BE2C (cell line): ENCODE measurements around the gene GRIK4.

ENCODE experiments used
- DNase-seq: peaks from one replicate; pipeline ENCODE4 v3.0.0-alpha.2; 2020
- H3K27me3 ChIP-seq: fragments of 250-450 bp; sonication (Bioruptor Pico); 2 replicates; pipeline ENCODE4 v1.5.1; 2020; ENCODE audit warnings: mild to moderate bottlenecking
- H3K36me3 ChIP-seq: fragments of 250-450 bp; sonication (Bioruptor Pico); 2 replicates; pipeline ENCODE4 v1.5.1; 2020; ENCODE audit warnings: mild to moderate bottlenecking
- H3K4me1 ChIP-seq: fragments of 250-450 bp; sonication (Bioruptor Pico); 2 replicates; pipeline ENCODE4 v1.5.1; 2020
- H3K4me3 ChIP-seq: 2 replicates; pipeline ENCODE4 v1.5.1; 2011; ENCODE audit warnings: low read depth, low read length
- H3K9me3 ChIP-seq: fragments of 250-450 bp; sonication (Bioruptor Pico); 2 replicates; pipeline ENCODE4 v1.5.1; 2020
- TF ChIP-seq, protein P1 (sequence below): IDR thresholded peaks from 2 replicates; pipeline ENCODE4 v1.5.1; 2012; ENCODE audit warnings: mild to moderate bottlenecking, low read depth, low read length

GRIK4 gene

DNA sequence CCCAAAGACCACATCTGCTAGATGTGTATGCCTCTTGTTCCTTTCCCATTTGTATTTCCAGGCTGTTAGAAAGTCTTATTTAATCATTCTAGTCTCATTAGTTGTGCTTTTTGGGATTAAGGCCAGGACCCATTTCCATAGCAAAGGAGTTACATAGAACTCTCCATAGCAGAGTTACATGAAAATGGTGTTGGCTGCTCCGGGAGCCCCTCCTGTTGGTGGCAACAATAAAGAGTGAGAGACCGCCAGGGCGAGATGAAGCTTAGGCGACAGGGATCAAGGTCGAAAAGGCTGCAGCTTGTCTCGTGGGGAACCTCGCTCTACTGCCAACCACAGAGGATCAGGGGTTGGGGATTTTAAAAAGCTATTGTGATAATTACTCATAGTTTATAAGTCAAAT lies 58.3 kb downstream of the GRIK4 start:
- Histone ChIP-seq H3K27me3 (no peaks in the 10 kb centered on the region), H3K4me1 (no peaks in the 10 kb centered on the region; the same call in 1 of the 2 replicates), H3K9me3 (no peaks in the 10 kb centered on the region), H3K36me3 (no peaks in the 10 kb centered on the region), H3K4me3 (no peak overlapping the region)
- TF ChIP-seq, protein P1, sequence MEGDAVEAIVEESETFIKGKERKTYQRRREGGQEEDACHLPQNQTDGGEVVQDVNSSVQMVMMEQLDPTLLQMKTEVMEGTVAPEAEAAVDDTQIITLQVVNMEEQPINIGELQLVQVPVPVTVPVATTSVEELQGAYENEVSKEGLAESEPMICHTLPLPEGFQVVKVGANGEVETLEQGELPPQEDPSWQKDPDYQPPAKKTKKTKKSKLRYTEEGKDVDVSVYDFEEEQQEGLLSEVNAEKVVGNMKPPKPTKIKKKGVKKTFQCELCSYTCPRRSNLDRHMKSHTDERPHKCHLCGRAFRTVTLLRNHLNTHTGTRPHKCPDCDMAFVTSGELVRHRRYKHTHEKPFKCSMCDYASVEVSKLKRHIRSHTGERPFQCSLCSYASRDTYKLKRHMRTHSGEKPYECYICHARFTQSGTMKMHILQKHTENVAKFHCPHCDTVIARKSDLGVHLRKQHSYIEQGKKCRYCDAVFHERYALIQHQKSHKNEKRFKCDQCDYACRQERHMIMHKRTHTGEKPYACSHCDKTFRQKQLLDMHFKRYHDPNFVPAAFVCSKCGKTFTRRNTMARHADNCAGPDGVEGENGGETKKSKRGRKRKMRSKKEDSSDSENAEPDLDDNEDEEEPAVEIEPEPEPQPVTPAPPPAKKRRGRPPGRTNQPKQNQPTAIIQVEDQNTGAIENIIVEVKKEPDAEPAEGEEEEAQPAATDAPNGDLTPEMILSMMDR = no peak
- DNase-seq = no peak

DNA sequence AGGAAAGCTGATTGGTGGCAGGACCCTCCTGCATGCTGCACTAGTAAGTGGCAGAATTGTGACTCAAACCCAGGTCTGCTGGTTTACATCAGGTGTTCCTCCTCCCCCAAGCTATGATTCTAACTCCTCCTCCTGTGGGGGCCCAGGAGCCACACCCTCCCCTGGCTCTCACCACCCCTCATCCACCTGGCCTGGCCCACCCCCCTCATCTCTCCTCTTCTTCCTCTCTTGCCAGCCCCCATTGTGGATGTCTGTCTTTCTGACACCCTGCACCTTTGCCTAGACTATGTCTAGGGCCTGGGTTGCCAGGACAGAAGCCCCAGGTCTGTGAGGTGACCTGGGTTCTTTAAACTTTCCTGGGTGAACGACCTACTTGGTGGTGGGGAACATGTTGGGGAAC lies 59.9 kb downstream of the GRIK4 start:
- H3K9me3 ChIP-seq = no peaks in the 10 kb centered on the region
- no peaks in the 10 kb centered on the region for H3K27me3 ChIP-seq
- no peaks in the 10 kb centered on the region for H3K4me1 ChIP-seq
- TF ChIP-seq, protein P1 = no peak
- H3K36me3 ChIP-seq = no peaks in the 10 kb centered on the region
- DNase-seq = no peak
- no peak overlapping the region for H3K4me3 ChIP-seq

DNA sequence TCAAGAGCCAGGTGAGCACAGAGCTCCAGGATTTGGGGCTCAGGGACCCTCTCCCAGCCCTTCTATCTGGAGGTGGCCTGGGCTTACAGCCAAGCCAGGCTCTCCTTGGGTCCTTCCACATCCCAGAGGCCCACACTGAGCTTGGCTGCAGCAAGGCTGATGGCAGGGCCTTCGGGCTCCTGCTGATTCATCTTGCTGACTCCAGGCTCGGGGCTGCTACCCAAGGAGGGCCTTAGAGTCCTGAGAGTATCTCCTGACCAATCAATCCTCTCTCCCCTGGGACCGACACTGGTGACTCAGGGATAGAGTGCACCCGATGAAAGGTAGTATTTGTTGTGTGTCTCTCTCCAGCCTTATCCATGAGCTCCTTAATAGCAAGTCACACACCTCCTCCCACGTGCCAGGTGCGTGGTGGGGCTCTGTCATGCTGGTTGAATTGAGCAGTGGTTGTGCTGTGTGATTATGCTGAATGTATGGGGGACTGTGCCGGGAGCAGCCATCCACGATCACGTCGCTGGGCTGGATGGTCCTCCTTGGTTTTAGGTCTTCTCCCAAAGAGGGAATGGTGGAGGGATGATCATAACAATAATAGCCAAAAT lies 62.3 kb downstream of the GRIK4 start:
- Histone ChIP-seq H3K36me3 (no peaks in the 10 kb centered on the region), H3K4me1 (no peaks in the 10 kb centered on the region), H3K27me3 (no peaks in the 10 kb centered on the region), H3K9me3 (no peaks in the 10 kb centered on the region), H3K4me3 (no peak overlapping the region)
- no peak for DNase-seq
- TF ChIP-seq, protein P1 = no peak

DNA sequence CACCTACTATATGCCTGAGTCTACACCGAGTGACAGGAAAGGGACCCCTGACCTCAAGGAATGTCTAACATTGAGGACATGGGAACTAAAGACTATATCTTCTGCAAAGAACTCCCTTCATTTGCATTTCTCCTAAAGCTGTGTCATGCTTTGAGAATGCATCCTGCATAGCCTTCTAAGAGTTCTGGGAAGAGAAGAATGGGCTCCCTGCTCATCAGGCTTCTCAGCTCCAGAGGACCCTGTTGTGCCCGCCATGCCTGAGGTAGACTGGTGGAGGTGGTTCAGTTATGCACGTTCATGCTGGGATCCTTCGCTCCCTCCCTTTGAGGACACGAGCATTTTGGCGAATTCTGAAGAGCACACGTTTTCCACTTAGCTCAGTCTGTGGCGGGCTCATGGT lies 63.3 kb downstream of the GRIK4 start:
- Histone ChIP-seq H3K36me3 (no peaks in the 10 kb centered on the region), H3K4me3 (no peak overlapping the region), H3K4me1 (no peaks in the 10 kb centered on the region), H3K27me3 (no peaks in the 10 kb centered on the region), H3K9me3 (no peaks in the 10 kb centered on the region)
- no peak for DNase-seq
- TF ChIP-seq, protein P1 = no peak

DNA sequence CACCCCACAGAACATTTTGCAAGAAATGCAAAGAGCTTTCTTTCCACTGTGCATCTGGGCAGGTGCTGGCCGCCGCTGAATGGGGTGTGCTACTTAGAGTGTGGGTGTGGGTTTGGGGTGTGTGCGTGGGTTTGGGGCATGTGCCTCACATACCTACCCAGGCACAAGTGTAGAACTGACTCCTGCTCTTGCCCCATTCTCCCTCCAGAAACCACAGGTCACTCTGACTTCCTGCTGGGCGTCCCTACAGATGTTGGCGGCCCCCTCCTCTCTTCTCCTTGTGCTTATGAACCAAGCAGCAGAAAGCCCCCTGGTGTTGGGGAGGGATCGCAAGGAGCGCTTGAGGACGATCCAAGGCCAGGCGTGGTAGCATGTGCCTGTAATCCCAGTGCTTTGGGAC lies 63.9 kb downstream of the GRIK4 start:
- Histone ChIP-seq H3K36me3 (no peaks in the 10 kb centered on the region), H3K9me3 (no peaks in the 10 kb centered on the region), H3K27me3 (no peaks in the 10 kb centered on the region), H3K4me3 (no peak overlapping the region), H3K4me1 (no peaks in the 10 kb centered on the region)
- no peak for DNase-seq
- TF ChIP-seq, protein P1 = no peak

DNA sequence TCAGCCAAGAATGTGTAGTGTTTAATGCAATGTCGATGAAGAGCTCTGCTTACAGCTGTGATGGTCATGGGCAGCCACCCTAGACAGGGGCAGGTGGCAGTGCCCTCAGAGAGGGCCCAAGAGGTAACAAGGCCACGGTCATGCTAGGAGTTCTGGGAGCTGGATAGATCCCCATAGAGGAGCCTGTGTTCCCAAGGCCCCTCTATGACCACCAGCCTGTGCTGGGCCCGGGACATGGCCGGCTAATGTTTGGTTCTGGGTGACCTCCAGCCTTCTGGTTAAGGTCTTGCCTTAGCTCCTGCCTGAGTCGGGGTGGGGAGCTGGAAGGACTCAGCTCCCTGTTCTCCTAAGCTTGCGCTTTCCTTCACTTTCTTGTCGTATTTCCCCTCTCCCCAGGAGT lies 65.1 kb downstream of the GRIK4 start:
- Histone ChIP-seq H3K9me3 (no peaks in the 10 kb centered on the region), H3K4me3 (no peak overlapping the region), H3K4me1 (no peaks in the 10 kb centered on the region), H3K36me3 (no peaks in the 10 kb centered on the region), H3K27me3 (no peaks in the 10 kb centered on the region)
- TF ChIP-seq, protein P1 = no peak
- DNase-seq = no peak
